Measurements from ENCODE around the gene LELP1.

- TF ChIP-seq, protein P1, sequence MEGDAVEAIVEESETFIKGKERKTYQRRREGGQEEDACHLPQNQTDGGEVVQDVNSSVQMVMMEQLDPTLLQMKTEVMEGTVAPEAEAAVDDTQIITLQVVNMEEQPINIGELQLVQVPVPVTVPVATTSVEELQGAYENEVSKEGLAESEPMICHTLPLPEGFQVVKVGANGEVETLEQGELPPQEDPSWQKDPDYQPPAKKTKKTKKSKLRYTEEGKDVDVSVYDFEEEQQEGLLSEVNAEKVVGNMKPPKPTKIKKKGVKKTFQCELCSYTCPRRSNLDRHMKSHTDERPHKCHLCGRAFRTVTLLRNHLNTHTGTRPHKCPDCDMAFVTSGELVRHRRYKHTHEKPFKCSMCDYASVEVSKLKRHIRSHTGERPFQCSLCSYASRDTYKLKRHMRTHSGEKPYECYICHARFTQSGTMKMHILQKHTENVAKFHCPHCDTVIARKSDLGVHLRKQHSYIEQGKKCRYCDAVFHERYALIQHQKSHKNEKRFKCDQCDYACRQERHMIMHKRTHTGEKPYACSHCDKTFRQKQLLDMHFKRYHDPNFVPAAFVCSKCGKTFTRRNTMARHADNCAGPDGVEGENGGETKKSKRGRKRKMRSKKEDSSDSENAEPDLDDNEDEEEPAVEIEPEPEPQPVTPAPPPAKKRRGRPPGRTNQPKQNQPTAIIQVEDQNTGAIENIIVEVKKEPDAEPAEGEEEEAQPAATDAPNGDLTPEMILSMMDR (IDR thresholded peaks at IDR 0.05 in 8 of 11, conservative IDR thresholded peaks at IDR 0.05 in 3 of 11): no peak
- TF ChIP-seq POLR2A (IDR thresholded peaks at IDR 0.05) (no peak), POLR2AphosphoS5 (IDR thresholded peaks at IDR 0.05) (no peak)
These were observed 30.2 kb downstream of the LELP1 start for GRCh38 chr1:153233448-153233847.
